HG03354 (cell line): ENCODE results near the gene CDK18.

Experiments used
- ATAC-seq: cut with Tn5 transposase; IDR thresholded peaks from one replicate; pipeline ENCODE4 v1.9.1; 2021; ENCODE audit warnings: mild to moderate bottlenecking; ENCODE audit not compliant: unreplicated experiment, poor library complexity, severe bottlenecking

The CDK18 gene

DNA sequence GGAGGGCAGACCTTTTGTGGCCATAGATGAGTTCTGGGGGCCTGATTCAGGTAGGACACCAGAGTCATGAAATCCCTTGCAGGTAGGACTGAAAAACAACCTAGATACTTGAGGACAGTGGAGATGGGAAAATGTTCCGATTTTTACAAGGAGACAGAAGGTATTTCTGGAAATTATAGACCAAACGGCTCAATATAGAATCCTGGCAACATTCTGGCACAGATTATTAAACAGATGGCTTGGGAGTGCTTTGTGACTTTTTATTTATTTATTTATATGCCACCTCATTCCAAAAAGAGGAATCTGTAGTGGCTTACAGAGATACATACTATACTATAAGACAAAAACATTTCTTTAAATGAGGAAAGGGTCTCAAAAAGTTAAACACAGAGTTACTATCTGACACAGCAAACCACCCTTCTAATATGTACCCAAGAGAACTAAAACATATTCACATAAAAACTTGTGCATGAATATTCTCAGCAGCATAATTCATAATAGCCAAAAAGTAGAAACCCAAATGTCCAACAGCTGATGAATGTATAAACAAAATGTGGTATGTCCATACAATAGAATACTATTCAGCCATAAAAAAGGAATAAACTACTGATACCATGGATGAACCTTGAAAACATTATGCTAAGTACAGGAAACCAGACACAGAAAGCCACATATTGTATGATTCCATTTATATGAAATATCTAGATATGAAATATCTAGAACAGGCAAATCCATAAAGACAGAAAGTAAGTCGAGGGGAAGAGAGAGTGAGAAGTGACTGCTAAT lies 49.8 kb downstream of the CDK18 start:
- ATAC-seq, result no peak

GRCh38 chr1:205561501-205562203 lies 57.2 kb downstream of the CDK18 start:
- no peak for ATAC-seq

DNA sequence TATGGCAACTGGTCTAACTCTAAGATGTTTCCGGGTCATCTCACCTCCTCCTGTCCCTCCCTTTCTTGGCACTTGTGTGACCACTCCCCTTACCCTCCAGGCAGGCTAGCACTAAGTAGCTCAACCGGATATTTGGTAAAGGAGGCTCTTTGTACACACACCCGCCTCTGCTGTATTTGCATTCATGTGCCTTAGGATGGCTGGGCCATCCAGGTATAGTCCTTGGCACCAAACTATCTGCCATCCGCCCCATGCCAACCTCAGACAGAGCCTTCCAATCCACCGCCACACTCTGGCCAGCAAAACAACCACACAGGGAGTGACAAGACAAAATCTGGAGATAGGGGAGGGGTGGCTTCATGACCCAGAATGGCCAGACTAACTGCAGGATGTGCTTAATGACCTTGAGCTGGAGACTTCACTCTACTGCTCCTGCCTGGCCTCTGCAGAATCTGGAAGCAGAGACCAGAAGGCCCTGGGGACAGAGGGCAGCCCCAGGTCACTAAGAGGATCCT lies 59.5 kb downstream of the CDK18 start:
- ATAC-seq, result no peak

DNA sequence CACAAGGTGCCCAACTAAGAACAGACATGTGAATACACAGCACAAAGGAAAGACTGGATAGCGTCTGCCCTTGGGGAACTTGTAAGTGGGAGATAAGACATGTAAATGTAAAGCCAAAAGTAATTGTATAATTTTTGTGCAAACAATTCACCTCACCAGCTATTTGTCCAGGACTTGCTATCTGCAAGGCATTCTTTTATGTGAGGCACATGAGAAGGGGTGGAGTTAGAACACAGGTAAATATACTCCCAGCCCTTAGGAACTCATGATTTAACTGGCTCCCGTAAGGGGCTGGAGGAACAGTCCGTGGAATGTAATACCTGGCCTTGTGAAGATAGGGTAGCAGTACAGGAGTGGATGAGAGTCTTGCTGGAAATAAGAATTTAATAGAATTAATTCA lies 61.3 kb downstream of the CDK18 start:
- no peak for ATAC-seq

DNA sequence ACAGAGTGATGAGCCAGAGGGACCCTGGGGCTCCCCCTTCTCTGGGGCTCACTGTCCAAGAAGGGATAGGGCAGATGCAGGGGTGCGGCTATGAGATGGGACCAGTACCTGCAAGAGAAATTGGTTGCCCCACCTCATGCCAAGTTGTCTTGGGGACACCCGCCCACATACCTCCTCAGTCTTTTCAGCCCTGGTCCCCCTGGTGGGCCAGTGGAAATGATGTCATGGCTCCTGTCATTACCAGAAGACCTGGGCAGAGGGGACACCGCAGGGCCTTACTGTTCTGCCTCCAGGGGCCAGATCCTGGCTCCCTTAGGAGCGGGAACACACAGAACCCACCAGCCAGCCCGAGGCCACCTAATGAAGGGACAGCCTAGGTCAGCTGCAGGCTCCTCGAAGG lies 63.2 kb downstream of the CDK18 start:
- ATAC-seq, result no peak

- ATAC-seq, result no peak
Observed at GRCh38 chr1:205568135-205568468, 63.6 kb downstream of the CDK18 start.

DNA sequence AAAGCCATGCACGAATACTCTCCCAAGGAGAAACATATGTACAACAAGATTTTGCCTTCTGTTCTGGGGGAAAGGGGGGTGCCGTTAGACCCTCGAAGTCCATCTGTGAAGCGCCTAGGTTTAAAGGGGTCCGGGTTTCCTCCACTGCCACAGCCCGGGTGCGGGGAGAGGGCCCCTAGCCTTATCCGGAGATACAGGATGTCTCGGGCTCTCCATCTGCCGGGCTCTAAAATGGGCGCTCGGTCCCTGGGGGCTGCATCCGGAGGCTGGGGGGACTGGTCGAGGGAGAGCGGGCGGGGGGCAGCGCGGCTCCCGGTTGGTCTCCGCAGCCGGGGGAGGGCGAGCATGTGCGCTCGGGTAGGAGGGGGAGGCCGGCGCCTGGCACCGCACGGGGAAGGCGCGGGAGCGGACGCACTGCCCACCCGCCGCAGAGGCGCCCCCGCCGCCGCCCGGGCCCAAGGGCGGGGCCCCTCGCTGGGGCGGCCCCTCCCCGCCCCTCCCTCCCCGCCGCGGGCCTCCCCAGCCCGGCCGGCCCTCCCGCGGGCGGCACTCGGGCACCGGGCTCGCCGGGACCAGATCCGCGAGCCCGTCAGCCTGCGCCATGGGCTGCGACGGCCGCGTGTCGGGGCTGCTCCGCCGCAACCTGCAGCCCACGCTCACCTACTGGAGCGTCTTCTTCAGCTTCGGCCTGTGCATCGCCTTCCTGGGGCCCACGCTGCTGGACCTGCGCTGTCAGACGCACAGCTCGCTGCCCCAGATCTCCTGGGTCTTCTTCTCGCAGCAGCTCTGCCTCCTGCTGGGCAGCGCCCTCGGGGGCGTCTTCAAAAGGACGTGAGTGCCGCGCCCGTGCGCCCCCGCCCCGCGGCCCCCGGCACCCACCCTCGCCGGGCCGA lies 64.2 kb downstream of the CDK18 start:
- ATAC-seq, result no peak

GRCh38 chr1:205569411-205570172 lies 65.1 kb downstream of the CDK18 start:
- no peak for ATAC-seq

- no peak for ATAC-seq
Observed at GRCh38 chr1:205570173-205570501, 65.7 kb downstream of the CDK18 start.

DNA sequence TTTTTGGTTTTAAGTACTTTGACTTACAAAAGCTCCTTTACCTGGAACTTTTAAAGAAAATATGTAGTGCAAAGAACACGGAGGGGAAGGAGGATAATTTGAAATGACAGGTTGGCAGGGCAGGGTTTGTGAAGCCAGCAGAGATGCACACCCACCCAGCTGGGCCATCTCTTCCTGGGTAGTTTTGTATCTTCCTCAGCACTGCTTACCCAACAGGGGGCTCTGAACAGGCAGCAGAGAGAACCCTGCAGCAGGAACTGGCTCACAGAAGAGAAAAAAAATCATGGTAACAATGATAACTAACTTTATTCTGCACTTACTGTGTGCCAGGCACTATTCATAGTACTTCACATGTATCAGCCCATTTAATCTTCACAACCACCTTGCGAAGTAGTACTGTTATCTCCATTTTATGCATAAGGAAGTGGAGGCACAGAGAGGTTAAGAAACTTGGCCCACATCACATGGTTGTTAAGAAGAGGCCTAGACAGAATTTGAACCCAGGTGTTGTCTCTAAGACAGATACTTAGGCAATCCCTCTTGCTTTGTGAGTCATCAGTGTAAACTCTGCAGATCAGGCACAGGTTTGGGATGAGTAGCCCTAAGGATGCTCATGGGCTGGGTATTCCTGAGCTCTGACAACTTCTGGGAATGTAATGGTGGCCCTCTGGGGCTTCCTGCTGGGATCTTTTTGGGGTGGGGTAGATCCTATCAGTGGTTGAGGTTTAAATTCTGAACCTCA lies 66.5 kb downstream of the CDK18 start:
- ATAC-seq, result no peak

- ATAC-seq, result no peak
Observed at GRCh38 chr1:205571747-205572146, 67.3 kb downstream of the CDK18 start.

GRCh38 chr1:205572421-205572820 lies 68.0 kb downstream of the CDK18 start:
- ATAC-seq, result no peak

DNA sequence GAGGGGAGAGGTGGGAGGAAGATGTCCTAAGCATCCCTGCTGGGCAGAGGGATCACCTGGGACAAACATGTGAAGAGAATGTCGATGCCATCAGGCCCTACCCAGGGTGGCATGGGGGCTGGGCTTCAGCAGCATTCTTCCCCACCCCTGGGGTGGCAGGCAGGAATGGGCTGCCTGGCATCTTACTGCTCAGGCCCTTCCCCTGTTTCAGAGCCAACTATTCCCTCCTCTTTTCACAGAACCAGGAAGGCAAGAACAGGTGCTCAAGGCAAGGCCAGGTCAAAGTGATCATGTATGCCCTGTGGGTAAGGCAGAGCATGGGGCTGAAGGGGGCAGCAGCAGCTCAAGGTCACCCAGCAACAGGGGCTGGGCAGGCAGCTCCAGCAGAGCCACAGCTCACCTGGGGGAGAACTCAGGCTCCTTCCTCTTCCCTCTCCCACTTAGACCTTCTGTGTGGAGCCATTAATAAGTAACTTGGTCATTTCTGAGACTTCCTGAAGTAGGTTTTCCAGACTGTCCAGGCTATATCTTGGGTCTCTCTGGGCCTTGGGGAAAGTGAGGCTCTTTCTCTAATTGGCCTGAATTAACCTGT lies 70.9 kb downstream of the CDK18 start:
- no peak for ATAC-seq

GRCh38 chr1:205576011-205576410 lies 71.5 kb downstream of the CDK18 start:
- ATAC-seq, result no peak

GRCh38 chr1:205576805-205577761 lies 72.6 kb downstream of the CDK18 start:
- ATAC-seq, result no peak

- no peak for ATAC-seq
Observed at GRCh38 chr1:205577874-205578658, 73.6 kb downstream of the CDK18 start.
